Activated CD8-positive, alpha-beta memory T cell treated with anti-CD3 and anti-CD28 coated beads, Interleukin-2, amount 50 U/mL, for 4 hours (primary cell): Measurements from ENCODE around the gene ARHGAP26.

Experiments used
- DNase-seq: peaks from one replicate; pipeline ENCODE4 v3.0.0-alpha.2; 2020

Gene ARHGAP26

GRCh38 chr5:143176048-143176447, 405.9 kb downstream of the ARHGAP26 start:
- DNase-seq: no peak

GRCh38 chr5:143177263-143177983, 407.2 kb downstream of the ARHGAP26 start:
- DNase-seq: no peak

- no peak for DNase-seq
Measured at GRCh38 chr5:143179126-143179740, 409.1 kb downstream of the ARHGAP26 start.

GRCh38 chr5:143180751-143181150, 410.6 kb downstream of the ARHGAP26 start:
- no peak for DNase-seq

GRCh38 chr5:143181173-143181572, 411.0 kb downstream of the ARHGAP26 start:
- no peak for DNase-seq

GRCh38 chr5:143182106-143182505, 411.9 kb downstream of the ARHGAP26 start:
- DNase-seq: no peak

GRCh38 chr5:143182901-143183820, 413.0 kb downstream of the ARHGAP26 start:
- peak; percentile 20 for DNase-seq

- DNase-seq: no peak
Measured at GRCh38 chr5:143183989-143184388, 413.8 kb downstream of the ARHGAP26 start.

- no peak for DNase-seq
Measured at GRCh38 chr5:143186623-143187022, 416.4 kb downstream of the ARHGAP26 start.

GRCh38 chr5:143187495-143187894, 417.3 kb downstream of the ARHGAP26 start:
- no peak for DNase-seq

GRCh38 chr5:143188083-143188482, 417.9 kb downstream of the ARHGAP26 start:
- no peak for DNase-seq

- DNase-seq: no peak
Measured at GRCh38 chr5:143188692-143189091, 418.5 kb downstream of the ARHGAP26 start.

GRCh38 chr5:143190260-143190810, 420.2 kb downstream of the ARHGAP26 start:
- no peak for DNase-seq

GRCh38 chr5:143191720-143192119, 421.5 kb downstream of the ARHGAP26 start:
- DNase-seq: no peak

GRCh38 chr5:143192191-143192900, 422.2 kb downstream of the ARHGAP26 start:
- DNase-seq: no peak

- no peak for DNase-seq
Measured at GRCh38 chr5:143194206-143194605, 424.0 kb downstream of the ARHGAP26 start.

GRCh38 chr5:143194713-143195112, 424.5 kb downstream of the ARHGAP26 start:
- no peak for DNase-seq

- no peak for DNase-seq
Measured at GRCh38 chr5:143195491-143195890, 425.3 kb downstream of the ARHGAP26 start.

GRCh38 chr5:143196601-143197259, 426.6 kb downstream of the ARHGAP26 start:
- DNase-seq: no peak

GRCh38 chr5:143197260-143197656, 427.1 kb downstream of the ARHGAP26 start:
- no peak for DNase-seq

GRCh38 chr5:143198332-143198731, 428.2 kb downstream of the ARHGAP26 start:
- DNase-seq: no peak

GRCh38 chr5:143199161-143199560, 429.0 kb downstream of the ARHGAP26 start:
- no peak for DNase-seq
